ENCODE measurements around the gene RNF40. TPM values are rescaled to one million over a fixed set of nuclear protein-coding genes. Genes with fewer than 3 reads are reported as not detected.

RNF40 gene
- total and polyA plus RNA-seq, 4 donors, result 54.1 to 103 (median 79.0) TPM

GRCh38 chr16:30778549-30779244 lies 16.6 kb downstream of the RNF40 start:
- no peak for DNase-seq

GRCh38 chr16:30779596-30779995 lies 17.5 kb downstream of the RNF40 start:
- no peak overlapping the region for H3K9ac ChIP-seq (ENCODE audit: insufficient read depth in 1 of 2, low read length in 2 of 2)
- H3K36me3 ChIP-seq (ENCODE audit: control insufficient read depth in 4 of 4, insufficient read depth in 4 of 4, low read length in 4 of 4), result peaks cover 9 to 34% (median 14%) of the 10 kb centered on the region in 4 donors
- no peak overlapping the region for H3K4me3 ChIP-seq
- H3K27me3 ChIP-seq (ENCODE audit: control insufficient read depth in 3 of 3, insufficient read depth in 3 of 3, low read length in 2 of 3), result no peaks in the 10 kb centered on the region
- ATAC-seq (ENCODE audit: insufficient read depth, low FRiP score) (no peak), DNase-seq (no peak)
- no peak overlapping the region for H3K27ac ChIP-seq (ENCODE audit: low read depth in 1 of 2, low read length in 1 of 2)
- peaks cover 0 to 11% (median 2%) of the 10 kb centered on the region in 5 donors for H3K4me1 ChIP-seq (ENCODE audit: control insufficient read depth in 5 of 5, insufficient read depth in 5 of 5, low read length in 5 of 5)
- TF ChIP-seq CTCF (IDR thresholded peaks at IDR 0.05; ENCODE audit: control extremely low read depth, extremely low read depth), result no peak
- H3K9me3 ChIP-seq (ENCODE audit: control insufficient read depth in 4 of 4, insufficient read depth in 3 of 4, low read length in 3 of 4), result no peaks in the 10 kb centered on the region
- WGBS, 2 donors, result 72 to 84% methylated on average over 6 of the region's 6 CpGs

More at GRCh38 chr16:30778549-30779244, 16.6 kb downstream of the RNF40 start:
- Histone ChIP-seq H3K9ac (ENCODE audit: insufficient read depth in 1 of 2, low read length in 2 of 2) (no peak overlapping the region), H3K4me3 (no peak overlapping the region), H3K4me1 (ENCODE audit: control insufficient read depth in 5 of 5, insufficient read depth in 5 of 5, low read length in 5 of 5) (peaks cover 0 to 11% (median 2%) of the 10 kb centered on the region in 5 donors), H3K9me3 (ENCODE audit: control insufficient read depth in 4 of 4, insufficient read depth in 3 of 4, low read length in 3 of 4) (no peaks in the 10 kb centered on the region), H3K27ac (ENCODE audit: low read depth in 1 of 2, low read length in 1 of 2) (no peak overlapping the region), H3K36me3 (ENCODE audit: control insufficient read depth in 4 of 4, insufficient read depth in 4 of 4, low read length in 4 of 4) (peaks cover 9 to 33% (median 18%) of the 10 kb centered on the region in 4 donors), H3K27me3 (ENCODE audit: control insufficient read depth in 3 of 3, insufficient read depth in 3 of 3, low read length in 2 of 3) (no peaks in the 10 kb centered on the region)
- no peak for ATAC-seq (ENCODE audit: insufficient read depth, low FRiP score)
- TF ChIP-seq CTCF (IDR thresholded peaks at IDR 0.05; ENCODE audit: control extremely low read depth, extremely low read depth), result no peak
- WGBS, 2 donors, result 85 to 89% methylated on average over 14 of the region's 14 CpGs

- Histone ChIP-seq H3K4me1 (ENCODE audit: control insufficient read depth in 5 of 5, insufficient read depth in 5 of 5, low read length in 5 of 5) (peaks cover 0 to 7% (median 2%) of the 10 kb centered on the region in 5 donors), H3K9me3 (ENCODE audit: control insufficient read depth in 4 of 4, insufficient read depth in 3 of 4, low read length in 3 of 4) (no peaks in the 10 kb centered on the region), H3K27me3 (ENCODE audit: control insufficient read depth in 3 of 3, insufficient read depth in 3 of 3, low read length in 2 of 3) (no peaks in the 10 kb centered on the region), H3K27ac (ENCODE audit: low read depth in 1 of 2, low read length in 1 of 2) (no peak overlapping the region), H3K36me3 (ENCODE audit: control insufficient read depth in 4 of 4, insufficient read depth in 4 of 4, low read length in 4 of 4) (peaks cover 9 to 34% (median 17%) of the 10 kb centered on the region in 4 donors), H3K4me3 (no peak overlapping the region), H3K9ac (ENCODE audit: insufficient read depth in 1 of 2, low read length in 2 of 2) (no peak overlapping the region)
- no peak for ATAC-seq (ENCODE audit: insufficient read depth, low FRiP score)
- TF ChIP-seq CTCF (IDR thresholded peaks at IDR 0.05; ENCODE audit: control extremely low read depth, extremely low read depth), result no peak
- WGBS, 2 donors, result 79 to 93% methylated on average over 3 of the region's 3 CpGs
- DNase-seq, result no peak
Measured at GRCh38 chr16:30780021-30780420, 17.9 kb downstream of the RNF40 start.
